GM23338 (cell line): ENCODE results near the gene TMEM134. TPM values are rescaled to one million over a fixed set of nuclear protein-coding genes. Genes with fewer than 3 reads are reported as not detected.

Experiments
- ATAC-seq: fragments of 200-7000 bp; cut with Tn5 transposase; 3 replicates; pipeline ENCODE4 v1.9.1; 2020
- DNase-seq: peaks from one replicate; pipeline ENCODE4 v3.0.0-alpha.2; 2015; ENCODE audit warnings: low spot score
- H2AFZ ChIP-seq: fragments of 200-600 bp; sonication (generic); 2 replicates; pipeline ENCODE4 v1.8.0; 2016; ENCODE audit warnings: antibody characterized with exemption, mild to moderate bottlenecking, moderate library complexity
- H3F3A ChIP-seq: fragments of 200-600 bp; sonication (generic); replicated peaks from 2 replicates; pipeline ENCODE4 v1.8.0; 2017; ENCODE audit warnings: antibody characterized with exemption, mixed run types, low read depth
- H3K27ac ChIP-seq: fragments of 200-600 bp; sonication (generic); 2 replicates; pipeline ENCODE4 v1.6.1; 2016; ENCODE audit warnings: low read depth
- H3K27me3 ChIP-seq: fragments of 200-600 bp; sonication (generic); 2 replicates; pipeline ENCODE4 v1.8.0; 2016; ENCODE audit warnings: mild to moderate bottlenecking, mixed run types, moderate library complexity; ENCODE audit not compliant: insufficient read depth
- H3K36me3 ChIP-seq: fragments of 200-600 bp; sonication (generic); 2 replicates; pipeline ENCODE4 v1.8.0; 2016; ENCODE audit warnings: mild to moderate bottlenecking; ENCODE audit not compliant: insufficient read depth
- H3K4me1 ChIP-seq: fragments of 200-600 bp; sonication (generic); 2 replicates; pipeline ENCODE4 v1.8.0; 2016; ENCODE audit warnings: mild to moderate bottlenecking, moderate library complexity; ENCODE audit not compliant: insufficient read depth
- H3K4me2 ChIP-seq: fragments of 200-600 bp; sonication (generic); 2 replicates; pipeline ENCODE4 v1.7.1; 2017; ENCODE audit warnings: mixed run types
- H3K4me3 ChIP-seq: fragments of 200-600 bp; sonication (generic); 2 replicates; pipeline ENCODE4 v1.6.1; 2016; ENCODE audit warnings: mixed run types
- H3K79me2 ChIP-seq: fragments of 200-600 bp; sonication (generic); replicated peaks from 2 replicates; pipeline ENCODE4 v1.8.0; 2017; ENCODE audit warnings: mild to moderate bottlenecking; ENCODE audit not compliant: insufficient read depth
- H3K9me2 ChIP-seq: fragments of 200-600 bp; sonication (generic); 2 replicates; pipeline ENCODE4 v1.8.0; 2017; ENCODE audit not compliant: insufficient read depth
- H4K20me1 ChIP-seq: fragments of 200-600 bp; sonication (generic); replicated peaks from 2 replicates; pipeline ENCODE4 v1.8.0; 2017; ENCODE audit warnings: mild to moderate bottlenecking; ENCODE audit not compliant: insufficient read depth
- H3K27ac Mint-ChIP-seq: 2 replicates; pipeline ENCODE4 v1.8.0; 2020; ENCODE audit warnings: inconsistent platforms, mild to moderate bottlenecking, moderate library complexity, mixed read lengths
- H3K27me3 Mint-ChIP-seq: 3 replicates; pipeline ENCODE4 v1.8.0; 2022; ENCODE audit warnings: low read depth, mild to moderate bottlenecking, moderate library complexity, mixed read lengths, inconsistent platforms; ENCODE audit not compliant: insufficient read depth, poor library complexity
- H3K36me3 Mint-ChIP-seq: 3 replicates; pipeline ENCODE4 v1.8.0; 2021; ENCODE audit warnings: low read depth, mild to moderate bottlenecking, inconsistent platforms, moderate library complexity, mixed read lengths
- H3K4me1 Mint-ChIP-seq: 3 replicates; pipeline ENCODE4 v1.8.0; 2020; ENCODE audit warnings: mild to moderate bottlenecking, inconsistent platforms, mixed read lengths
- H3K4me3 Mint-ChIP-seq: 3 replicates; pipeline ENCODE4 v1.8.0; 2021; ENCODE audit warnings: moderate library complexity, mild to moderate bottlenecking, inconsistent platforms, mixed read lengths
- H3K9me3 Mint-ChIP-seq: 3 replicates; pipeline ENCODE4 v1.8.0; 2020; ENCODE audit warnings: moderate library complexity, mild to moderate bottlenecking, inconsistent platforms, mixed read lengths
- CREB1 ChIP-seq: fragments of 250-450 bp; sonication (Bioruptor Pico); IDR thresholded peaks from 2 replicates; pipeline ENCODE4 v1.5.0; 2020; ENCODE audit warnings: low read depth, mild to moderate bottlenecking, moderate library complexity
- EZH2 ChIP-seq: fragments of 200-600 bp; sonication (generic); IDR thresholded peaks from one replicate; pipeline ENCODE4 v1.8.0; 2017; ENCODE audit warnings: antibody characterized with exemption, mild to moderate bottlenecking, low read depth; ENCODE audit not compliant: unreplicated experiment
- EZH2phosphoT487 ChIP-seq: fragments of 200-600 bp; sonication (generic); IDR thresholded peaks from one replicate; pipeline ENCODE4 v1.8.1; 2018; ENCODE audit warnings: antibody characterized with exemption; ENCODE audit not compliant: unreplicated experiment
- JUNB ChIP-seq: IDR thresholded peaks from one replicate; pipeline ENCODE4 v1.6.1; 2016; ENCODE audit warnings: antibody characterized with exemption; ENCODE audit not compliant: unreplicated experiment
- NANOG ChIP-seq: IDR thresholded peaks from 2 replicates; pipeline ENCODE4 v1.6.1; 2016; ENCODE audit warnings: antibody characterized with exemption, borderline replicate concordance
- POLR2AphosphoS5 ChIP-seq: IDR thresholded peaks from 2 replicates; pipeline ENCODE4 v1.6.1; 2016; ENCODE audit warnings: antibody characterized with exemption, low read depth
- STAT1 ChIP-seq: IDR thresholded peaks from one replicate; pipeline ENCODE4 v1.6.1; 2016; ENCODE audit warnings: antibody characterized with exemption; ENCODE audit not compliant: unreplicated experiment
- ZNF114 ChIP-seq: fragments of 250-450 bp; sonication (Bioruptor Pico); IDR thresholded peaks from 2 replicates; pipeline ENCODE4 v1.5.0; 2020; ENCODE audit warnings: mild to moderate bottlenecking, moderate library complexity
- ZNF331 ChIP-seq: fragments of 250-450 bp; sonication (Bioruptor Pico); IDR thresholded peaks from 2 replicates; pipeline ENCODE4 v1.5.0; 2020; ENCODE audit warnings: low read depth, mild to moderate bottlenecking, moderate library complexity
- polyA plus RNA-seq: library from polyadenylated mRNA; unstranded; fragments of >200 nt; fragmentation: Nextera tagmentation; extraction: Ambion mirVana; gene quantifications from 2 replicates; pipeline ENCODE4 v1.2.1, GENCODE V29; 2016
- total RNA-seq: library from RNA; depleted of rRNA; stranded (reverse); fragments of >200 nt; shearing (Covaris generic); gene quantifications from 2 replicates; pipeline ENCODE4 v1.2.3, GENCODE V29; 2014
- TF ChIP-seq, protein P1 (sequence below), 2 experiments: fragments of 200-600 bp in 1 of 2; sonication (generic) in 1 of 2; conservative IDR thresholded peaks; 2 replicates each; pipeline versions ENCODE4 v1.5.1 to v1.6.1; 2016 to 2017; ENCODE audit warnings: antibody characterized with exemption in 2 of 2, low read depth in 2 of 2, mild to moderate bottlenecking in 2 of 2, moderate library complexity in 1 of 2
- TF ChIP-seq, protein P2 (sequence below): fragments of 250-450 bp; sonication (Bioruptor Pico); IDR thresholded peaks from 2 replicates; pipeline ENCODE4 v1.5.0; 2020; ENCODE audit warnings: mild to moderate bottlenecking, moderate library complexity
- TF ChIP-seq, protein P3 (sequence below): IDR thresholded peaks from 2 replicates; pipeline ENCODE4 v1.6.1; 2016; ENCODE audit warnings: antibody characterized with exemption
- TF ChIP-seq, protein P4 (sequence below): IDR thresholded peaks from one replicate; pipeline ENCODE4 v1.6.1; 2018; ENCODE audit warnings: antibody characterized with exemption; ENCODE audit not compliant: unreplicated experiment

The TMEM134 gene
- total and polyA plus RNA-seq, 2 experiments from 2014 or later: 61.4 to 69.2 TPM

DNA sequence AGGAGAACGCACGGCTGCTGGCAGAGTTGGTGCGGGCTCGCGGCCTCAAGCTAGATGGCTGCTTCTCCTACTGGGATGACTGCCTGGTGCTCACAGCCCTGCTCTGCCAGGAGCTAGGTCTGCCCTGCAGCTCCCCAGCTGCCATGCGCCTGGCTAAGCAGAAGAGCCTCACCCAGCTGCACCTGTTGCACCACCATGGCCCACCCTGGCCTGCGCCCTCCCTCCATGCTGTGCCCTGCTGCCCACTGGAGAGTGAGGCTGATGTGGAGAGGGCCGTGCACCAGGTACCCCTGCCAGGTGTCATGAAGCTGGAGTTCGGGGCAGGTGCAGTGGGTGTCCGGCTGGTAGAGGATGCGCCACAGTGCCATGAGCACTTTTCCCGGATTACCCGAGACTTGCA lies 45.6 kb downstream of the TMEM134 start (continued):
- no peak for TF ChIP-seq STAT1

DNA sequence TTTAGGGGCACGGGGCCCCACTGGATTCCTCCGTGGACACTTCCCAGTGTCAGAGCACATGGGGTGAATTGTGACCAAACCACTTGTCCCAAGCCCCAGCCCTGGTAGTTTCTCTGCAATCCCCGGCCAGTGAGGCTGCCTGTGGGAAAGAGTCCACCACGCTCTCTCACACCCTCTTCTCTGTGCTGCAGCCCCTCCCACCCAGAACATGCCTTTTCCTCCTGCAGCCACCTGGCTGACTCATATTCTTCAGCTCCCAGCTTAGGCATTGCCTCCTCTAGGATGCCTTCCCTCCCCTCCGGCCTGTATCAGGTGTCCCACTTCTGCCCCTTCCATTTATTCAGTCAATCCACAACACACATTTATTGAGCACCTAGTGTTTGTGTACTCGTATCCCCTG lies 46.2 kb downstream of the TMEM134 start:
- Histone ChIP-seq H3K4me1 (0 out of 2 replicates have a peak, but pooled peaks cover 6% of the 10 kb centered on the region), H3F3A (peaks cover 8% of the 10 kb centered on the region; the same call in 1 of the 2 replicates), H3K4me3 (no peak overlapping the region), H4K20me1 (no peaks in the 10 kb centered on the region), H3K79me2 (no peaks in the 10 kb centered on the region), H3K27me3 (0 out of 2 replicates have a peak, but pooled peaks cover 5% of the 10 kb centered on the region), H3K9me2 (no peaks in the 10 kb centered on the region), H3K4me2 (no peak overlapping the region), H2AFZ (no peak overlapping the region), H3K27ac (no peak overlapping the region), H3K36me3 (no peaks in the 10 kb centered on the region)
- H3K27me3 Mint-ChIP-seq: peaks cover 26% of the 10 kb centered on the region
- ATAC-seq: no peak
- peak overlapping the region; percentile 4; the same call in 1 of the 3 replicates for H3K4me3 Mint-ChIP-seq
- DNase-seq: peak; percentile 38
- H3K9me3 Mint-ChIP-seq: no peaks in the 10 kb centered on the region; the same call in 2 of the 3 replicates
- TF ChIP-seq POLR2AphosphoS5: no peak
- TF ChIP-seq, protein P1, sequence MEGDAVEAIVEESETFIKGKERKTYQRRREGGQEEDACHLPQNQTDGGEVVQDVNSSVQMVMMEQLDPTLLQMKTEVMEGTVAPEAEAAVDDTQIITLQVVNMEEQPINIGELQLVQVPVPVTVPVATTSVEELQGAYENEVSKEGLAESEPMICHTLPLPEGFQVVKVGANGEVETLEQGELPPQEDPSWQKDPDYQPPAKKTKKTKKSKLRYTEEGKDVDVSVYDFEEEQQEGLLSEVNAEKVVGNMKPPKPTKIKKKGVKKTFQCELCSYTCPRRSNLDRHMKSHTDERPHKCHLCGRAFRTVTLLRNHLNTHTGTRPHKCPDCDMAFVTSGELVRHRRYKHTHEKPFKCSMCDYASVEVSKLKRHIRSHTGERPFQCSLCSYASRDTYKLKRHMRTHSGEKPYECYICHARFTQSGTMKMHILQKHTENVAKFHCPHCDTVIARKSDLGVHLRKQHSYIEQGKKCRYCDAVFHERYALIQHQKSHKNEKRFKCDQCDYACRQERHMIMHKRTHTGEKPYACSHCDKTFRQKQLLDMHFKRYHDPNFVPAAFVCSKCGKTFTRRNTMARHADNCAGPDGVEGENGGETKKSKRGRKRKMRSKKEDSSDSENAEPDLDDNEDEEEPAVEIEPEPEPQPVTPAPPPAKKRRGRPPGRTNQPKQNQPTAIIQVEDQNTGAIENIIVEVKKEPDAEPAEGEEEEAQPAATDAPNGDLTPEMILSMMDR (conservative IDR thresholded peaks at IDR 0.05; ENCODE audit: low read depth in 2 of 2): no peak
- TF ChIP-seq, protein P2, sequence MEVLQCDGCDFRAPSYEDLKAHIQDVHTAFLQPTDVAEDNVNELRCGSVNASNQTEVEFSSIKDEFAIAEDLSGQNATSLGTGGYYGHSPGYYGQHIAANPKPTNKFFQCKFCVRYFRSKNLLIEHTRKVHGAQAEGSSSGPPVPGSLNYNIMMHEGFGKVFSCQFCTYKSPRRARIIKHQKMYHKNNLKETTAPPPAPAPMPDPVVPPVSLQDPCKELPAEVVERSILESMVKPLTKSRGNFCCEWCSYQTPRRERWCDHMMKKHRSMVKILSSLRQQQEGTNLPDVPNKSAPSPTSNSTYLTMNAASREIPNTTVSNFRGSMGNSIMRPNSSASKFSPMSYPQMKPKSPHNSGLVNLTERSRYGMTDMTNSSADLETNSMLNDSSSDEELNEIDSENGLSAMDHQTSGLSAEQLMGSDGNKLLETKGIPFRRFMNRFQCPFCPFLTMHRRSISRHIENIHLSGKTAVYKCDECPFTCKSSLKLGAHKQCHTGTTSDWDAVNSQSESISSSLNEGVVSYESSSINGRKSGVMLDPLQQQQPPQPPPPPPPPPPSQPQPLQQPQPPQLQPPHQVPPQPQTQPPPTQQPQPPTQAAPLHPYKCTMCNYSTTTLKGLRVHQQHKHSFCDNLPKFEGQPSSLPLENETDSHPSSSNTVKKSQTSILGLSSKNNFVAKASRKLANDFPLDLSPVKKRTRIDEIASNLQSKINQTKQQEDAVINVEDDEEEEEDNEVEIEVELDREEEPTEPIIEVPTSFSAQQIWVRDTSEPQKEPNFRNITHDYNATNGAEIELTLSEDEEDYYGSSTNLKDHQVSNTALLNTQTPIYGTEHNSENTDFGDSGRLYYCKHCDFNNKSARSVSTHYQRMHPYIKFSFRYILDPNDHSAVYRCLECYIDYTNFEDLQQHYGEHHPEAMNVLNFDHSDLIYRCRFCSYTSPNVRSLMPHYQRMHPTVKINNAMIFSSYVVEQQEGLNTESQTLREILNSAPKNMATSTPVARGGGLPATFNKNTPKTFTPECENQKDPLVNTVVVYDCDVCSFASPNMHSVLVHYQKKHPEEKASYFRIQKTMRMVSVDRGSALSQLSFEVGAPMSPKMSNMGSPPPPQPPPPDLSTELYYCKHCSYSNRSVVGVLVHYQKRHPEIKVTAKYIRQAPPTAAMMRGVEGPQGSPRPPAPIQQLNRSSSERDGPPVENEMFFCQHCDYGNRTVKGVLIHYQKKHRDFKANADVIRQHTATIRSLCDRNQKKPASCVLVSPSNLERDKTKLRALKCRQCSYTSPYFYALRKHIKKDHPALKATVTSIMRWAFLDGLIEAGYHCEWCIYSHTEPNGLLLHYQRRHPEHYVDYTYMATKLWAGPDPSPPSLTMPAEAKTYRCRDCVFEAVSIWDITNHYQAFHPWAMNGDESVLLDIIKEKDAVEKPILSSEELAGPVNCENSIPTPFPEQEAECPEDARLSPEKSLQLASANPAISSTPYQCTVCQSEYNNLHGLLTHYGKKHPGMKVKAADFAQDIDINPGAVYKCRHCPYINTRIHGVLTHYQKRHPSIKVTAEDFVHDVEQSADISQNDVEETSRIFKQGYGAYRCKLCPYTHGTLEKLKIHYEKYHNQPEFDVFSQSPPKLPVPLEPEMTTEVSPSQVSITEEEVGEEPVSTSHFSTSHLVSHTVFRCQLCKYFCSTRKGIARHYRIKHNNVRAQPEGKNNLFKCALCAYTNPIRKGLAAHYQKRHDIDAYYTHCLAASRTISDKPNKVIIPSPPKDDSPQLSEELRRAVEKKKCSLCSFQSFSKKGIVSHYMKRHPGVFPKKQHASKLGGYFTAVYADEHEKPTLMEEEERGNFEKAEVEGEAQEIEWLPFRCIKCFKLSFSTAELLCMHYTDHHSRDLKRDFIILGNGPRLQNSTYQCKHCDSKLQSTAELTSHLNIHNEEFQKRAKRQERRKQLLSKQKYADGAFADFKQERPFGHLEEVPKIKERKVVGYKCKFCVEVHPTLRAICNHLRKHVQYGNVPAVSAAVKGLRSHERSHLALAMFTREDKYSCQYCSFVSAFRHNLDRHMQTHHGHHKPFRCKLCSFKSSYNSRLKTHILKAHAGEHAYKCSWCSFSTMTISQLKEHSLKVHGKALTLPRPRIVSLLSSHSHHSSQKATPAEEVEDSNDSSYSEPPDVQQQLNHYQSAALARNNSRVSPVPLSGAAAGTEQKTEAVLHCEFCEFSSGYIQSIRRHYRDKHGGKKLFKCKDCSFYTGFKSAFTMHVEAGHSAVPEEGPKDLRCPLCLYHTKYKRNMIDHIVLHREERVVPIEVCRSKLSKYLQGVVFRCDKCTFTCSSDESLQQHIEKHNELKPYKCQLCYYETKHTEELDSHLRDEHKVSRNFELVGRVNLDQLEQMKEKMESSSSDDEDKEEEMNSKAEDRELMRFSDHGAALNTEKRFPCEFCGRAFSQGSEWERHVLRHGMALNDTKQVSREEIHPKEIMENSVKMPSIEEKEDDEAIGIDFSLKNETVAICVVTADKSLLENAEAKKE (CRISPR knock-in tag): no peak
- no peak for TF ChIP-seq ZNF331 (CRISPR knock-in tag)
- TF ChIP-seq, protein P3, sequence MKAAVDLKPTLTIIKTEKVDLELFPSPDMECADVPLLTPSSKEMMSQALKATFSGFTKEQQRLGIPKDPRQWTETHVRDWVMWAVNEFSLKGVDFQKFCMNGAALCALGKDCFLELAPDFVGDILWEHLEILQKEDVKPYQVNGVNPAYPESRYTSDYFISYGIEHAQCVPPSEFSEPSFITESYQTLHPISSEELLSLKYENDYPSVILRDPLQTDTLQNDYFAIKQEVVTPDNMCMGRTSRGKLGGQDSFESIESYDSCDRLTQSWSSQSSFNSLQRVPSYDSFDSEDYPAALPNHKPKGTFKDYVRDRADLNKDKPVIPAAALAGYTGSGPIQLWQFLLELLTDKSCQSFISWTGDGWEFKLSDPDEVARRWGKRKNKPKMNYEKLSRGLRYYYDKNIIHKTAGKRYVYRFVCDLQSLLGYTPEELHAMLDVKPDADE: no peak
- no peak for TF ChIP-seq EZH2
- no peak for TF ChIP-seq ZNF114
- TF ChIP-seq JUNB: no peak
- no peak for TF ChIP-seq CREB1 (CRISPR knock-in tag)
- TF ChIP-seq NANOG: no peak
- TF ChIP-seq STAT1: no peak
- no peak for TF ChIP-seq EZH2phosphoT487
- TF ChIP-seq, protein P4, sequence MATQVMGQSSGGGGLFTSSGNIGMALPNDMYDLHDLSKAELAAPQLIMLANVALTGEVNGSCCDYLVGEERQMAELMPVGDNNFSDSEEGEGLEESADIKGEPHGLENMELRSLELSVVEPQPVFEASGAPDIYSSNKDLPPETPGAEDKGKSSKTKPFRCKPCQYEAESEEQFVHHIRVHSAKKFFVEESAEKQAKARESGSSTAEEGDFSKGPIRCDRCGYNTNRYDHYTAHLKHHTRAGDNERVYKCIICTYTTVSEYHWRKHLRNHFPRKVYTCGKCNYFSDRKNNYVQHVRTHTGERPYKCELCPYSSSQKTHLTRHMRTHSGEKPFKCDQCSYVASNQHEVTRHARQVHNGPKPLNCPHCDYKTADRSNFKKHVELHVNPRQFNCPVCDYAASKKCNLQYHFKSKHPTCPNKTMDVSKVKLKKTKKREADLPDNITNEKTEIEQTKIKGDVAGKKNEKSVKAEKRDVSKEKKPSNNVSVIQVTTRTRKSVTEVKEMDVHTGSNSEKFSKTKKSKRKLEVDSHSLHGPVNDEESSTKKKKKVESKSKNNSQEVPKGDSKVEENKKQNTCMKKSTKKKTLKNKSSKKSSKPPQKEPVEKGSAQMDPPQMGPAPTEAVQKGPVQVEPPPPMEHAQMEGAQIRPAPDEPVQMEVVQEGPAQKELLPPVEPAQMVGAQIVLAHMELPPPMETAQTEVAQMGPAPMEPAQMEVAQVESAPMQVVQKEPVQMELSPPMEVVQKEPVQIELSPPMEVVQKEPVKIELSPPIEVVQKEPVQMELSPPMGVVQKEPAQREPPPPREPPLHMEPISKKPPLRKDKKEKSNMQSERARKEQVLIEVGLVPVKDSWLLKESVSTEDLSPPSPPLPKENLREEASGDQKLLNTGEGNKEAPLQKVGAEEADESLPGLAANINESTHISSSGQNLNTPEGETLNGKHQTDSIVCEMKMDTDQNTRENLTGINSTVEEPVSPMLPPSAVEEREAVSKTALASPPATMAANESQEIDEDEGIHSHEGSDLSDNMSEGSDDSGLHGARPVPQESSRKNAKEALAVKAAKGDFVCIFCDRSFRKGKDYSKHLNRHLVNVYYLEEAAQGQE: no peak
- H3K36me3 Mint-ChIP-seq: no peaks in the 10 kb centered on the region
- H3K4me1 Mint-ChIP-seq: peaks cover 9% of the 10 kb centered on the region; the same call in 2 of the 3 replicates
- H3K27ac Mint-ChIP-seq: no peak overlapping the region
